Stimulated activated CD8-positive, alpha-beta memory T cell treated with anti-CD3 and anti-CD28 coated beads, Interleukin-12 subunit alpha, Interleukin-12 subunit beta, amount 100 ng/mL, for 24 hours (primary cell): ENCODE measurements around the gene KCNMA1.
"Not testable (repeated sequence)": the region's sequence is repeated elsewhere in the genome, so short reads cannot be mapped to it uniquely, and the experiment has no call there.

Source experiments
- DNase-seq: peaks from one replicate; pipeline ENCODE4 v3.0.0-alpha.2; 2020; ENCODE audit errors: extremely low read depth

The KCNMA1 gene

GRCh38 chr10:77664008-77664407, 26.4 kb upstream of the KCNMA1 start:
- no peak for DNase-seq

DNA sequence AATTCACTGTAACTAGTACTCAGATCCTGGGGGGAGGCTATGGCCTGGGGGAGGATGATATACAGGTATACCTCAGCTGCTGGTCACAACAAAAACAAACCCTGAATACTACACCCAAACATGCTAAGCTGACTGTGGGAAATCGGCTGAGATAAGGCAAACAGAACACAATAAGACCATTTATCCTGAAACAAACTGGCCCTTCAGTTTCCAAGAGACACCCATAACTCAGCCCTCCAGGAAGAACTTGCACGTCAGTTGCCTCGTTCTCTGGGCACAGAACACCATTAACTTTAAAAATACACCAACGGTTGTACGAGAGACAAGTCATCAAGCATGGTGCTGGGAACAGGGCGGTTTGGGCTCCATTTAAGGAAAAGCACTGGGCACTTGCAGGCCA, 24.1 kb upstream of the KCNMA1 start:
- DNase-seq: no peak

DNA sequence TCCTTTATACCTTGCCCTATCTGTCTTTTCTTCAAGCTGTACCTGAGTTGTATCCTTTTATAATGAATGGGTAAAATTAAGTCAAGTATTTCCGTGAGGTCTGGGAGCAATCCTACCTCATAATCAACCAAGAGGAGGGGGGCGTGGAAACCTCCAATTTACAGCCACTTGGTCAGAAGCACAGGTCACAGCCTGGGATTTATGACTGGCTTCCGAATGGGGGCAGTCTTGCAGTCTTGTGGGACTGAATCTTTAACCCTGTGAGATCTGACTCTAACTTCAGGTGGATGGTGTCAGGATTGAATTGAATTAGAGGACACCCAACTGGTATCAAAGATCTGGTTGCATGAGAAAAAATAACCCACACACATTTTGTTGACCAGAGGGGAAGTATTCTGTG, 23.5 kb upstream of the KCNMA1 start:
- DNase-seq: no peak

DNA sequence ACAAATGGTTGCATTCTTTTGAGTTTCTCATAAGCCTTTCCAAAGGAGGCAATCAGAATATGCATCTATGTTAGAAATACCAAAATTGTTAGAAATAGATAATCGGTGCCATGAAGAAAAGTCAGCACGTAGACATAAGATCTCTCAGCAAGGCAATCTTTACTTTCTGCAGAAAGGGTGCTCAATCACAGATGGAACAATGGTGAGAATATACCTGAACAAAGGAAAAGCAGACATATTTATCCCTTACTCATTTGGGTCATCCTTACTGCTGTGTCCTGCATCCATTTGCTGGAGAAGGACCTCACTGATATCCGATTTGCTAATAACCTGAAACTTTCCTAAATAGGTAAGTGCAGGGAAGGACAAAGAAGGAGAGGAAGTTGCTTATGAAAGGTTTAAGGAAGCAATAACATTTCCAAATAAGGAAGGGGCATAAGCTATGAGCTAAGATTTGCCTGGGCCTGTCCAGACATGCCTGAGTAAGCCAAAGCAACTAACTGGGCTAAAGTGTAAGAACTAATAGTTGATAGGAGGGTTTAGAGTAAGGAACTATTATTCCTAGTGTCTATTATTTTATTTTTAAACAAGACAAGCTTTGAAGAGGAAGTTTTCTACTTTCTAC, 21.6 kb upstream of the KCNMA1 start:
- not testable (repeated sequence) for DNase-seq

GRCh38 chr10:77653210-77653609, 15.6 kb upstream of the KCNMA1 start:
- DNase-seq: no peak

- DNase-seq: no peak
Observed at GRCh38 chr10:77649333-77650331, 12.0 kb upstream of the KCNMA1 start.

DNA sequence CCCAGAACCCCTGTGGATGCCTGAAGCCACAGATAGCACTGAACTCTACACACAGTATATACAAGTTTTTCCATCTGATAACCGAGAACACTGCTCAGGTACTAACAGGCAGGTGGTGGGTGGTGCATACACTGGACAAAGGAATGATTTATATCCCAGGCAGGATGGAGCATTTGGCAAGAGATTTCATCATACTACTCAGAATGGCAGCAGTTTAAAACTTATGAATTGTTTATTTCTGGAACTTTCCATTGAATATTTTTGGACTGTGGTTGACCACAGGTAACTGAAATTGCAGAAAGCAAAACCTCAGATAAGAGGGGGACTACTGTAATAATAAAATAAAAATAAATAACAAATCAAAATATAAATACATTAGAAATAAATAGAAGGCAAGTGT, 10.9 kb upstream of the KCNMA1 start:
- DNase-seq: no peak

DNA sequence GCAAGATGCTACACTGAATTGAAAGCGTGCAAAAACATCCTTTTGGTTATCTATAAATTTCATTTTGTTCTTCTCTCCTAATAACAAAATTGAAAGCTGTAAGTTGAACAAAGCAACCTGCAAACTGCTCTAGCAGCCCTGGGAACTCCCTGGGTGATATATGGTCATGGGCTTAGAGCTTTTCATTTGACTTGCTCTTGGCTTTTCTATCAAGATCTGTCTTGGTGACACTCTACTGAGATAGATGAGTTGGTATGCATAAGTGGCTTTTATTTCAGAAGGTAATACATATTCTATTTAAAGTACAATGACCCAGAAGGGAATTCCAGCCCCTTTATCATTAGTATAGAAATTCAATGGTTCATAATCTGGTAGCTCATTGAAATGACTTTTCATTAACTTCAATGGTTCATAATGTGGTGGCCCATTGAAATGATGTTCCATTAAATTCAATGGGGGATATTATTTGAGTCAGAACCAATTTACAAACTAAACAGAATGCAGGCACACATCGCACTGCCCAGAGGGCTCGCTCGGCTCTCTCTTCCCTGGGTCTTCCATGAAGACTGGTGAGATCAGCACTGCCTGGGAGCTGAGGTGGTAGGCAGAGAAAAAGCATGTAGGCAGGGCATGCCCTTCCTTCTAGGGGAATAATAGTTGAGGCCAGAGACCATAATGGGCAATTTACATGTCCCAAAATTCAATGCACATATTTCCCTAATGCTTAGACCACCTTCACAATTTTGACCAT, 10.1 kb upstream of the KCNMA1 start:
- DNase-seq: no peak

GRCh38 chr10:77644557-77645243, 7.1 kb upstream of the KCNMA1 start:
- no peak for DNase-seq

- DNase-seq: no peak
Observed at GRCh38 chr10:77643795-77644468, 6.3 kb upstream of the KCNMA1 start.

- peak; percentile 11 for DNase-seq
Observed at GRCh38 chr10:77641788-77642397, 4.3 kb upstream of the KCNMA1 start.

- DNase-seq: no peak
Observed at GRCh38 chr10:77641344-77641743, 3.7 kb upstream of the KCNMA1 start.

GRCh38 chr10:77640167-77640566, 2.6 kb upstream of the KCNMA1 start:
- no peak for DNase-seq

DNA sequence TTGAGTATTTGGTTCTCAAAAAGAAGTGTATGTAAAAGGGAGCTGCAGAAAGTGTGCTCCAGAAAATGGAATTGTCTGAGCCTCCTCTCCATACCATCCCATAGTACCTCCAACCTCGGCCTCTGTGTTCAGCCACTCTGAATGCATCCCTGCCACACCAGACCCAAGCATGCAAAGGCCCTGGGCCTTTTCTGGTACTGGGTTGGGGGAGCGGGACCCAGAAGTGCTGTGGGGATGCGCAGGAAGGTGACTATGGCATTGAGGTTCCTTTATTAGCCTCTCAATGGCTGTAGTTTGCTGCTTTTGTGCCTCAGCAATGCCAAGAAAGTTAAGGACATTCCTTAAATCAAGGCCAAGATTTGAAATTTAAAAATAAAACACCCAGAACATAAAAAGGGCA, 2.1 kb upstream of the KCNMA1 start:
- no peak for DNase-seq

DNA sequence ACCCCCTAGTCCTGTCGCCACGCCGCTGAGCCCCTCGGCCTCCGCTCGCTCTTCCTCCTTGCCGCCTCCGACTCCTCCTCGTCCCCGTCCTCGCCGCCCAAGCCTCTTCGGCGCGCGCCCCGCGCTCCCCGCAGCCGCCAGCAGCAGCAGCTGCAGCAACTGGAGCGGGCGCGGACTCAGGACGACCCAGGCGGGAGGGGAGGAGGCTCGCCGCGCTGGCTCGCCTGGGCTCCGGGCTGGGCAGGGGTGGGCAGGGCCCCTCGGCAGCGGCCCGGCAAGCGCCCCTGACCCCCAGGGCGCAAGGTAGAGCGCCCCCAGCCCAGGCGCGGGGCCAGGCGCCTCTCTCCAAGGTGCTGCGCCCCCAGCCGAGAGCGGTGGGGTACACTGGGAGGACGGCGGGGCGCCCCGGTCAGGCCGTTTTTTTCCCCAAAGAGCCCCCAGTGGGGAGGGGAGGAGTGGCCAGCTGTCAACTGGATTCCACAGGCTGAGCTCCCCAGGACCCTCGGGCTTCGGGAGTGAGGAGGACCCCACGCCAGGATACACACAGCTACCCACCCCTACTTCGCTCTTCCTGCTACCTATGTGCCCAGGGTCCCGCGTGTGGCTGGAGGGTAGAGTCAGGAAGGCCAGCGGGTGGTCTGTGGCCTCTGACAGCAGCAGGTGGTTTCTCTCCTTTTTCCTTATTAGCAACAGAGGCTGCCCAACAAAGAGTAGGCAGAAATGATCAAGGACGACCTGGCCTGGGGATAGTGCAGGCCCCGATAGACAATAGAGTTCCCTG, 903 bp upstream of the KCNMA1 start:
- DNase-seq: no peak

DNA sequence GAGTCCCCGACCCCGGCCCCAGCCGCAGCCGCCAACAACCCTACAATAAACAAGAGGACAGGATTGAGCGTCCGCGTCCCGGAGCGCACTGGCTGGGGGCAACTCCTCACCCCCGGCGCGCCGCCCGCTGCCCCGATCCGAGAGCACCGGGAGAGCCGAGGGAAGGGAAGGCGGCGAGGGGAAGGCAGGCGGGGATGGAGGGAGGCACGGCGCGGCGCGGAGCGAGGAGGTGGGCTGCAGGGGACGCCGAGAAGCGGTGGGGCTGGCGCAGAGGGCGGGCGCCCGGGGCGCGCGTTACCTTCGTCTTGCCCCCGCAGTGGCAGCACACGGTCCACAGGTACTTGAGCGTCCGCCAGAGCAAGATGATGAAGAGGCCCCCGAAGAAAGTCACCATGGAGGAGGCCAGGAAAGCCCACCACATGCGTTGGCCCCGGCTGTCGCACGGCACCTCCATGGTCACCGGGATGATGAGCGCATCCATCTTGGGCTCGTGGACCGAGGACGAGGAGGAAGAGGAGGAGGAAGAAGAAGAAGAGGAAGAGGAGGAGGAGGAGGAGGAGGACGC, 559 bp downstream of the KCNMA1 start:
- no peak for DNase-seq

DNA sequence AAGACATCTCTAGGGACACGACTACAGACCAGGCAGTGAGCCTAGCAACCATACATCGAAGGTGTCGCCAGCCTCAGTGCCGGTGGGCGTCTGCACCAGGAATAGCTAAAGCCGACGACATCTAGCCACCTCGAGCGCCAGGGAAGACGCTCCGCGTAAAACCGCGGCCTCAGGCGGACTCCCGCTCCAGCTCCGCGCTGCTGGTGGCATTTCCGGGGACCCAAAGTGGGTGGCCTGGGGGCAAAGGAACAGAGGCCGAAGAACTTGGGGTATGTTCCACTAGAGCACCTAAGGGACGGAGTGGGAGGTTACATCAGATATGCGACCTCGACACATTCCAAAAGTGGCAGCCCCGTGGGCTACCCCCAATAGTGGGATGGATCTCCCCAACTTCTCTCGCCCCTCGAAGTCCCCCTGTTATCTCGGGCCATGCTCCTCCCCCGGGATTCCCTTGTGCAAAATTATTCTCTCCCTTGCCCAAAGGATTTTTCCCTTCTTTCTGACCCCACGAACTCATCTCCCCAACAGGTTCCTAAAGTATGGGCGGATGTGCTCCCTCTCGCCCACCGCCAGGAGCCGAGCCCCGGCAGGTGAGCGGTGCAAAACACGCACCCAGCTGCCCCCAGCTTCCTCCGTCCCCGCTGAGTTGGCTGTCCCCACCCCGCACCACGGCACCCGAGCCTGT, 1.2 kb downstream of the KCNMA1 start:
- no peak for DNase-seq

DNA sequence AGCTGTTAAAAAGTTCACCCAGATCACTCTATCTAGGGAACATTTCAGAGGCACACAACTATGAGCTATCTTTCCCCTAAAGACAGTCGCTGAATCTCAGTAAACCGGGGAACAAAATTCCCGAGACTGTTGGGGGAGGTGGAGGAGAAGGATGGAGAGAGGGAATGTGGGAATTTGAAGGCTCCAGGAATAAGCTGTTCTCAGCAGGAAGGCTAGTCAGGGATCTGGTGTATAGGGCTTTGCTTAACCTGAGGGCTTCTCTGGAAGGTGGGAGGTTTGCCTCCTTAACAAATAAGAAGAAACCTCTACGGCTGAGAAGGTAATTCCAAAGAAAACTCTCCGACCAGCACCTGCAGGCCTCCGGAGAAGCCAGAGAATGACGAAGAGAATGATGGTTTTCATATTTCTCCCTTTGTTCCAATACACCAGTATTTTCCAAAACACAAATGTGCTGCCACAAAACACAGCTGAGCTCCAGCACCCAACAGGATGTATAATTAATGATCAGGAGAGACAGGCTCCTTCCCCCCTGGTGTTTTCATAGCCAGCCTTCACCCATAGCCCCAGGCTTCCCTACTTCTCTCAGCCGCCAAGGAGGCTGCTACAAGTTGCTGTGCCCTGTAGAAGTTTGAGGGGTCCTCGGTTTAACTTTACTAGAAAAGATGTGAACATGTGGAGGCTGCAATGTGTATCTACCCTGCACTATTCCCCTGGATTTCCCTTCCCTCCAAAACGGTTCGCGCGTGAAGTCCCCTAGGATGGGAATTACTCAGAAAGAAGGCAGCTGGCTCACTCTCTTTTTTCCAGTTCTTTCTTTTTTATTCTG, 2.0 kb downstream of the KCNMA1 start:
- DNase-seq: no peak
